Hematopoietic multipotent progenitor cell treated with erythropoietin and hydrocortisone succinate and interleukin-3 and kit ligand, for 4 days (in vitro differentiated cells): Measurements from ENCODE around the gene COL8A2.
A peak's percentile ranks its signal among the peaks of the same experiment; 100 is the strongest.

Experiments used
- DNase-seq: peaks from one replicate; pipeline ENCODE4 v3.0.0-alpha.2; 2015

Gene COL8A2

GRCh38 chr1:36135330-36135667 lies 10.3 kb upstream of the COL8A2 start:
- no peak for DNase-seq

- DNase-seq = peak; percentile 79
Observed at GRCh38 chr1:36134505-36135329, 9.7 kb upstream of the COL8A2 start.

GRCh38 chr1:36134031-36134430 lies 9.0 kb upstream of the COL8A2 start:
- DNase-seq = no peak

- DNase-seq = peak; percentile 70
Observed at GRCh38 chr1:36133484-36133883, 8.5 kb upstream of the COL8A2 start.

- DNase-seq = no peak
Observed at GRCh38 chr1:36132029-36132428, 7.0 kb upstream of the COL8A2 start.

- no peak for DNase-seq
Observed at GRCh38 chr1:36128905-36129206, 3.8 kb upstream of the COL8A2 start.

- DNase-seq = peak; percentile 54
Observed at GRCh38 chr1:36128126-36128904, 3.3 kb upstream of the COL8A2 start.

- DNase-seq = no peak
Observed at GRCh38 chr1:36126797-36127500, 1.9 kb upstream of the COL8A2 start.

GRCh38 chr1:36126005-36126716 lies 1.1 kb upstream of the COL8A2 start:
- DNase-seq = no peak

GRCh38 chr1:36124404-36125128 lies 456 bp downstream of the COL8A2 start:
- DNase-seq = no peak

- DNase-seq = peak; percentile 44
Observed at GRCh38 chr1:36123356-36123755, 1.7 kb downstream of the COL8A2 start.

- no peak for DNase-seq
Observed at GRCh38 chr1:36122062-36123030, 2.7 kb downstream of the COL8A2 start.

- DNase-seq = no peak
Observed at GRCh38 chr1:36119456-36119855, 5.6 kb downstream of the COL8A2 start.

GRCh38 chr1:36118447-36119204 lies 6.4 kb downstream of the COL8A2 start:
- DNase-seq = no peak

- no peak for DNase-seq
Observed at GRCh38 chr1:36116901-36117300, 8.1 kb downstream of the COL8A2 start.

GRCh38 chr1:36115931-36116330 lies 9.1 kb downstream of the COL8A2 start:
- DNase-seq = no peak

GRCh38 chr1:36115200-36115669 lies 9.8 kb downstream of the COL8A2 start:
- DNase-seq = no peak

- DNase-seq = no peak
Observed at GRCh38 chr1:36114371-36114770, 10.7 kb downstream of the COL8A2 start.

- no peak for DNase-seq
Observed at GRCh38 chr1:36112823-36113222, 12.2 kb downstream of the COL8A2 start.

GRCh38 chr1:36111151-36111550 lies 13.9 kb downstream of the COL8A2 start:
- DNase-seq = no peak
